Skin of body (tissue), 2 donors: Measurements from ENCODE around the gene MYBBP1A. TPM values are rescaled to one million over a fixed set of nuclear protein-coding genes. Genes with fewer than 3 reads are reported as not detected.
"Not testable (repeated sequence)": the region's sequence is repeated elsewhere in the genome, so short reads cannot be mapped to it uniquely, and the experiment has no call there.

Source experiments
- DNase-seq: peaks from one replicate; lab custom pipeline; 2025; lab: John Stamatoyannopoulos, UW
- total RNA-seq: library from RNA; depleted of rRNA; stranded (reverse); fragments of >200 nt; gene quantifications from one replicate; pipeline ENCODE4 v1.2.3, GENCODE V29; 2014

The MYBBP1A gene
- total RNA-seq: 30.2 TPM

- peak; percentile 88 for DNase-seq
Measured at GRCh38 chr17:4554997-4555799, at the start of gene MYBBP1A. Gene MYBBP1A (minus strand): TSS chr17:4555384. CDS start chr17:4555324, 60 bp downstream.

- DNase-seq: not testable (repeated sequence)
Measured at GRCh38 chr17:4604736-4605135, 49.6 kb upstream of the MYBBP1A start.

GRCh38 chr17:4604111-4604644 is 49.0 kb upstream of the MYBBP1A start:
- DNase-seq: peak; percentile 29

GRCh38 chr17:4602041-4602440 is 46.9 kb upstream of the MYBBP1A start:
- no peak for DNase-seq

- no peak for DNase-seq
Measured at GRCh38 chr17:4601326-4601725, 46.1 kb upstream of the MYBBP1A start.

- DNase-seq: no peak
Measured at GRCh38 chr17:4600563-4600962, 45.4 kb upstream of the MYBBP1A start.

GRCh38 chr17:4599505-4600281 is 44.5 kb upstream of the MYBBP1A start:
- peak; percentile 48 for DNase-seq

GRCh38 chr17:4598776-4599504 is 43.8 kb upstream of the MYBBP1A start:
- peak; percentile 53 for DNase-seq

GRCh38 chr17:4597975-4598374 is 42.8 kb upstream of the MYBBP1A start:
- DNase-seq: no peak

GRCh38 chr17:4596636-4597380 is 41.6 kb upstream of the MYBBP1A start:
- no peak for DNase-seq

- not testable (repeated sequence) for DNase-seq
Measured at GRCh38 chr17:4595685-4596342, 40.6 kb upstream of the MYBBP1A start.

- no peak for DNase-seq
Measured at GRCh38 chr17:4594931-4595684, 39.9 kb upstream of the MYBBP1A start.

GRCh38 chr17:4594406-4594805 is 39.2 kb upstream of the MYBBP1A start:
- DNase-seq: no peak

- no peak for DNase-seq
Measured at GRCh38 chr17:4593021-4593421, 37.8 kb upstream of the MYBBP1A start.

- no peak for DNase-seq
Measured at GRCh38 chr17:4592240-4593005, 37.2 kb upstream of the MYBBP1A start.

GRCh38 chr17:4591529-4591928 is 36.3 kb upstream of the MYBBP1A start:
- DNase-seq: no peak

GRCh38 chr17:4590981-4591453 is 35.8 kb upstream of the MYBBP1A start:
- DNase-seq: no peak

- not testable (repeated sequence) for DNase-seq
Measured at GRCh38 chr17:4590042-4590441, 34.9 kb upstream of the MYBBP1A start.
